Heart right ventricle (tissue), 16 donors: Measurements from ENCODE around the gene KPNA1. TPM values are rescaled to one million over a fixed set of nuclear protein-coding genes. Genes with fewer than 3 reads are reported as not detected.

ENCODE experiments used
- ATAC-seq, 8 donors: fragments of 200-7000 bp; cut with Tn5 transposase; one replicate each; pipeline ENCODE4 v1.9.1; 2020; ENCODE audit warnings: mild to moderate bottlenecking in 8 of 8, moderate library complexity in 8 of 8, moderate number of reproducible peaks in 1 of 8
- DNase-seq, 2 donors: peaks; one replicate each; pipeline ENCODE4 v3.0.0-alpha.2; 2020
- H3K27ac ChIP-seq, 10 donors: fragments of 200-600 bp; sonication (generic) in 2 of 10; one replicate each; pipeline versions ENCODE4 v1.5.0 to v1.8.0; 2020 to 2022; ENCODE audit warnings: mild to moderate bottlenecking in 3 of 10
- H3K27me3 ChIP-seq, 7 donors: fragments of 200-600 bp; one replicate each; pipeline ENCODE4 v1.8.0; 2021 to 2022; ENCODE audit warnings: mild to moderate bottlenecking in 2 of 7
- H3K36me3 ChIP-seq, 9 donors: fragments of 200-600 bp; sonication (generic) in 1 of 9; one replicate each; pipeline versions ENCODE4 v1.5.0 to v1.8.0; 2020 to 2022; ENCODE audit warnings: mild to moderate bottlenecking in 2 of 9
- H3K4me1 ChIP-seq, 9 donors: fragments of 200-600 bp; sonication (generic) in 1 of 9; one replicate each; pipeline versions ENCODE4 v1.5.0 to v1.8.0; 2020 to 2022; ENCODE audit warnings: mild to moderate bottlenecking in 4 of 9
- H3K4me3 ChIP-seq, 10 donors: fragments of 200-600 bp; sonication (generic) in 2 of 10; one replicate each; pipeline versions ENCODE4 v1.5.0 to v1.8.0; 2020 to 2022; ENCODE audit warnings: mild to moderate bottlenecking in 7 of 10, moderate library complexity in 2 of 10
- H3K9me3 ChIP-seq, 11 donors: fragments of 200-600 bp in 10 of 11; sonication (generic) in 2 of 11; one replicate each; pipeline versions ENCODE4 v1.5.0 to v1.8.0; 2013 to 2022; ENCODE audit warnings: mild to moderate bottlenecking in 2 of 11, control low read depth in 1 of 11, moderate library complexity in 1 of 11
- CTCF ChIP-seq, 9 donors: fragments of 200-600 bp; sonication (generic) in 2 of 9; IDR thresholded peaks; one replicate each; pipeline versions ENCODE4 v1.5.0 to v1.8.0; 2021 to 2022; ENCODE audit warnings: antibody characterized with exemption in 9 of 9, mild to moderate bottlenecking in 5 of 9, moderate library complexity in 1 of 9
- WGBS, 2 donors: extraction: QIAGEN DNeasy Blood & Tissue Kit; methylation state at CpG; one replicate each; pipeline ENCODE4 v1.1.7; 2013; ENCODE audit warnings: inconsistent platforms in 1 of 2; 5-methylcytosine and 5-hydroxymethylcytosine counted together
- intact Hi-C, 10 donors: fragments of 100-400 bp; cut with DNase I; formaldehyde crosslinking; loops; one replicate each; pipeline versions ENCODE4 v1.11.1 to v1.14.2; 2022
- polyA plus RNA-seq, 2 donors: library from polyadenylated mRNA; stranded (reverse); fragments of 200-250 nt; gene quantifications; one replicate each; pipeline ENCODE4 v1.2.3, GENCODE V29; 2013
- total RNA-seq, 10 donors: library from RNA; stranded (reverse); fragmentation: NEBNext Ultra II Directional in 3 of 10; extraction: Animal tissue kit (Norgen Biotek cat#: 25700) in 3 of 10; gene quantifications; one replicate each; pipeline versions ENCODE4 v1.2.1 to v1.2.4, GENCODE V29; 2021 to 2023
- donor health status: Arrhythmogenic right ventricular cardiomyopathy.
- donor health status: ischemic (EF 13 %, LVEDD 7.1; RV severe dilation, severe dysfunction).
- donor health status: healthy with polysubstance abuse.
- donor health status: DM: no; HTN: yes; CAD: no.
- donor health status: DM: no; HTN: no; CAD: no.
- donor health status: ischemic (EF 25% LVEDD 6.9; RV normal size, moderate dysfunction).
- donor health status: ischemic (EF 25% LVEDD 5.7; RV mildly dilated, moderate dysfunction).
- donor health status: healthy.
- donor health status: DM: yes; HTN: yes; CAD: no.
- donor health status: Ischemic cardiomyopathy.
- donor health status: ischemic (EF 35%, LVEDD 5.7; RV mildly dilated, moderate dysfunction).
- donor health status: nonischemic (EF 11% LVEDD 7.7; RV severe dilation, severe dysfunction).
- donor health status: DM: yes; HTN: yes; CAD: no.
- donor health status: PGD.
- donor health status: ischemic (EF 29% LVEDD 5.4; RV normal size, mild dysfunction).
- donor health status: nonischemic (EF 23%, LVEDD 6.1; RV moderate dilation, normal function).

KPNA1 gene
- total and polyA plus RNA-seq, 12 donors: 14.5 to 121 (median 84.1) TPM

DNA sequence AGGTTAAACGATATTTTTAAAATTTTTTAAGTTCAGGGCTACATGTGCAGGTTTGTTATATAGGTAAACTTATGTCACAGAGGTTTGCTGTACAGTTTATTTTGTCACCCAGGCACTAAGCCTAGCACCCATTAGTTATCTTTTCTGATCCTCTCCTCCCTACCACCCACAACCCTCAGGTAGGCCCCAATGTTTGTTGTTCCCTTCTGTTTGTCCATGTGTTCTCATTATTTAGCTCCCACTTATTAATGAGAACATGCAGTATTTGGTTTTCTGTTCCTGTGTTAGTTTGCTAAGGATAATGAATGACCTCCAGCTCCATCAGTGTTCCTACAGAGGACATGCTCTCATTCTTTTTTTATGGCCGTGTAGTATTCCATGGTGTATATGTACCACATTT lies 115.8 kb downstream of the KPNA1 start:
- ATAC-seq: no peak
- no peak for TF ChIP-seq CTCF (IDR thresholded peaks at IDR 0.05)
- Histone ChIP-seq H3K27me3 (no peaks in the 10 kb centered on the region), H3K36me3 (peaks cover 0 to 19% (median 8%) of the 10 kb centered on the region in 9 donors), H3K9me3 (no peaks in the 10 kb centered on the region), H3K27ac (no peak overlapping the region), H3K4me1 (peaks cover 0 to 14% (median 0%) of the 10 kb centered on the region in 9 donors), H3K4me3 (no peak overlapping the region)
- WGBS, 2 donors: 94 to 98% methylated on average over 2 of the region's 2 CpGs
- intact Hi-C loops: loop anchor here in 5 of 10 donors (10.0 kb wide), 4 partner anchors 276 to 396 kb away; partner anchors contain the start of genes PARP14 (in 2 of the 5), HSPBAP1 (in 1 of the 5) and SLC49A4 (in 1 of the 5)
- no peak for DNase-seq

DNA sequence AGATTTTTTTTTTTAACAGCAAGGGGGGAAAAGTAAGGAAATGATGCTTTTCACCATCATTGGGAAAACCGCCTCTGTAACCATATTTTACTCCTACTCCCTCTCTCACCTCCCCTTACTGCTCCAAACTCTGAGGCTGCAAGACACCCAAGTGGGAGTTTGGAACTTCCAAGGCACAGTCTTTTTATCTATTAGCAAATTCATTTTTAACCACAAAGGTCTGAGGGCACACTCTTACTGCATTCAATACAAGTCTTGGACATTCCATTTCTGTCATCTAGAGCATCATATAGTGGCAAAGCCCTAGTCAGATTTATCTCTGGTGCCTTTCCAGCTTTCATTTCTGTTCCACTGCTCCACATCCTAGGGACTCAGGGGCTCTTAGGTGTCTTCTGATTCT lies 117.5 kb downstream of the KPNA1 start:
- ATAC-seq (no peak), DNase-seq (no peak)
- peaks cover 0 to 6% (median 0%) of the 10 kb centered on the region in 9 donors for H3K36me3 ChIP-seq
- H3K9me3 ChIP-seq: no peaks in the 10 kb centered on the region
- 80 to 93% methylated on average over 1 of the region's 1 CpG for whole genome bisulfite sequencing, 2 donors
- H3K4me3 ChIP-seq: no peak overlapping the region
- H3K27me3 ChIP-seq: no peaks in the 10 kb centered on the region
- H3K4me1 ChIP-seq: peaks cover 0 to 17% (median 9%) of the 10 kb centered on the region in 9 donors
- no peak overlapping the region for H3K27ac ChIP-seq
- no peak for TF ChIP-seq CTCF (IDR thresholded peaks at IDR 0.05)
- intact Hi-C loops: loop anchor here in 5 of 10 donors (10.0 kb wide), 4 partner anchors 278 to 398 kb away; partner anchors contain the start of genes PARP14 (in 2 of the 5), HSPBAP1 (in 1 of the 5) and SLC49A4 (in 1 of the 5)

DNA sequence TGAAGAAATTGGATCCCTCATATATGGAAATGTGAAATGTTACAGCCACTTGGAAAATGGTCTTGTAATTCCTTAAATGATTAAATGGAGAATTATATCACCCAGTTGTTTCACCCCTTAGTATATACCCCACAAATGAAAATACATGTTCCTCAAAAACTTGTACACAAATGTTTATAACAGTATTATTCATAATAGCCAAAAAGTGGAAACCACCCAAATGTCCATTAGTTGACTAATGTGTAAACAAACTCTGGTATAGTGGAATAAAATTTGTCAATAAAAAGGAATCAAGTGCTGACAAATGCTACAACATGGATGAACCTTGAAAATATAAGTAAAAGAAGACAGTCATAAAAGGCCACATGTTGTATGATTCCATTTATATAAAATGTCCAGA lies 118.2 kb downstream of the KPNA1 start:
- Histone ChIP-seq H3K4me3 (no peak overlapping the region), H3K36me3 (peaks cover 0 to 6% (median 0%) of the 10 kb centered on the region in 9 donors), H3K4me1 (peaks cover 0 to 23% (median 9%) of the 10 kb centered on the region in 9 donors), H3K27me3 (no peaks in the 10 kb centered on the region), H3K27ac (no peak overlapping the region), H3K9me3 (no peaks in the 10 kb centered on the region)
- DNase-seq: no peak
- no peak for ATAC-seq
- no peak for TF ChIP-seq CTCF (IDR thresholded peaks at IDR 0.05)
- intact Hi-C loops: loop anchor here in 5 of 10 donors (10.0 kb wide), 4 partner anchors 278 to 398 kb away; partner anchors contain the start of genes PARP14 (in 2 of the 5), HSPBAP1 (in 1 of the 5) and SLC49A4 (in 1 of the 5)

DNA sequence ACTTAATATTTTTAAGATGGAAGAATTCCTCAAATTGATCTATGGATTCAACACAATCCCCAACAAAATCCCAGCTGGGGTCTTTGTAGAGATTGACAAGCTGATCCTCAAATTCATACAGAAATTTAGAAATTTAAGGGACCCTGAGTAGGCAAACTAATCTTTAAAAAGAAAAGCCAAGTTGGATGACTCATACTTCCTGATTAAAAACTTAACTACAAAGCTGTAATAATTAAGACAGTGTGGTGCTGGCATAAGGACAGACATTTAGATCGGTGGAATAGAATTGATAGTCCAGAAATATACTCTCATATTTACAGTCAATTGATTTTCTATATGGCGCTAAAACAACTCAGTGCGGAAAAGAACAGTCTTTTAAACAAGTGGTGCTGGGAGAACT lies 119.2 kb downstream of the KPNA1 start:
- Histone ChIP-seq H3K36me3 (peaks cover 0 to 6% (median 0%) of the 10 kb centered on the region in 9 donors), H3K4me3 (no peak overlapping the region), H3K9me3 (no peaks in the 10 kb centered on the region), H3K27ac (no peak overlapping the region), H3K27me3 (no peaks in the 10 kb centered on the region), H3K4me1 (peaks cover 0 to 32% (median 13%) of the 10 kb centered on the region in 9 donors)
- TF ChIP-seq CTCF (IDR thresholded peaks at IDR 0.05): no peak
- intact Hi-C loops: loop anchor here in 5 of 10 donors (10.0 kb wide), 4 partner anchors 279 to 399 kb away; partner anchors contain the start of genes PARP14 (in 2 of the 5), HSPBAP1 (in 1 of the 5) and SLC49A4 (in 1 of the 5)
- ATAC-seq (no peak), DNase-seq (no peak)
- WGBS, 2 donors: 60 to 64% methylated on average over 3 of the region's 3 CpGs
